Transverse colon (tissue), 4 donors: Measurements from ENCODE around the gene GRHL1.

Experiments
- CTCF ChIP-seq, 5 experiments: fragments of 200-600 bp in 3 of 5; fragments of 450-650 bp in 2 of 5; sonication (generic) in 3 of 5; IDR thresholded peaks; 1 replicate in 2 of 5; 2 replicates in 3 of 5; pipeline ENCODE4 v1.5.1; 2016 to 2017; ENCODE audit warnings: antibody characterized with exemption in 5 of 5, inconsistent platforms in 3 of 5, mild to moderate bottlenecking in 2 of 5, moderate library complexity in 1 of 5
- POLR2AphosphoS5 ChIP-seq, 3 donors: sonication (generic); formaldehyde crosslinking; IDR thresholded peaks; one replicate each; pipeline ENCODE4 v1.6.1; 2016; ENCODE audit warnings: antibody characterized with exemption in 3 of 3

GRCh38 chr2:9984217-9984739 is 32.8 kb downstream of the GRHL1 start:
- no peak for TF ChIP-seq POLR2AphosphoS5 (IDR thresholded peaks at IDR 0.05)
- TF ChIP-seq CTCF (IDR thresholded peaks at IDR 0.05) = peak; percentile 76 to 89 (median 86)
